ENCODE data around the gene AUTS2. TPM values are rescaled to one million over a fixed set of nuclear protein-coding genes. Genes with fewer than 3 reads are reported as not detected.

AUTS2 gene
- total RNA-seq, 1 experiment from 2014 or later = 256 TPM

GRCh38 chr7:70379210-70379609, 780.9 kb downstream of the AUTS2 start:
- Mint-ChIP-seq H3K27me3 (ENCODE audit: low read depth) (no peaks in the 10 kb centered on the region; the same call in 1 of the 2 replicates), H3K27ac (no peak overlapping the region), H3K9me3 (no peaks in the 10 kb centered on the region), H3K4me1 (no peaks in the 10 kb centered on the region), H3K4me3 (no peak overlapping the region), H3K36me3 (ENCODE audit: insufficient read depth in 1 of 3, low read depth in 3 of 3) (no peaks in the 10 kb centered on the region)
- Histone ChIP-seq H3K4me2 (ENCODE audit: insufficient read depth, insufficient read length, low read length) (no peak overlapping the region), H3K9me3 (ENCODE audit: control insufficient read depth, low read depth, low read length) (no peaks in the 10 kb centered on the region), H3K9ac (ENCODE audit: extremely low read depth, insufficient read length, low read length) (no peak overlapping the region), H2AFZ (ENCODE audit: low read length) (no peak overlapping the region), H4K8ac (replicated peaks; ENCODE audit: insufficient read length, low read depth, low read length) (no peak overlapping the region), H2BK5ac (ENCODE audit: insufficient read length, low read length) (no peak overlapping the region), H2AK5ac (ENCODE audit: insufficient read length, low read length) (no peak overlapping the region), H2BK12ac (ENCODE audit: insufficient read length, low read depth, low read length) (no peak overlapping the region), H3T11ph (ENCODE audit: low read length) (no peak overlapping the region), H2BK120ac (ENCODE audit: low read depth, low read length, poor library complexity, severe bottlenecking) (no peak overlapping the region), H3K14ac (ENCODE audit: insufficient read depth, low read length) (no peak overlapping the region), H4K5ac (ENCODE audit: insufficient read length, low read depth, low read length) (no peak overlapping the region), H3K18ac (ENCODE audit: insufficient read length, low read depth, low read length) (no peak overlapping the region), H3K79me2 (ENCODE audit: insufficient read depth, low read length) (no peaks in the 10 kb centered on the region), H3K27me3 (ENCODE audit: insufficient read depth, low read length) (no peaks in the 10 kb centered on the region), H3K4ac (ENCODE audit: low read depth, low read length) (no peak overlapping the region), H3K56ac (ENCODE audit: insufficient read length, low read depth, low read length) (no peak overlapping the region), H3K79me1 (ENCODE audit: insufficient read depth, low read depth, low read length, poor library complexity, severe bottlenecking) (no peaks in the 10 kb centered on the region), H3K23me2 (ENCODE audit: insufficient read length, low read depth, low read length, poor library complexity, severe bottlenecking) (no peaks in the 10 kb centered on the region), H3K27ac (ENCODE audit: insufficient read length, low read depth, low read length) (no peak overlapping the region), H3K4me1 (ENCODE audit: insufficient read depth, low read length) (no peaks in the 10 kb centered on the region), H4K91ac (ENCODE audit: insufficient read length, low read depth, low read length) (no peak overlapping the region), H2BK15ac (ENCODE audit: low read depth, low read length) (no peak overlapping the region), H2BK20ac (ENCODE audit: low read depth, low read length, poor library complexity, severe bottlenecking) (no peak overlapping the region), H4K20me1 (ENCODE audit: control insufficient read depth, insufficient read depth, insufficient read length) (no peaks in the 10 kb centered on the region), H3K23ac (ENCODE audit: insufficient read length, low read depth, low read length) (no peak overlapping the region)
- DNase-seq = no peak
- WGBS (ENCODE audit: extremely low coverage, insufficient read length, low lambda C conversion rate) = no CpG with 5 or more reads among the region's 9 CpGs
- TF ChIP-seq CTCF (conservative IDR thresholded peaks at IDR 0.05) = no peak

Data from H9 (cell line).